ENCODE measurements around the gene TGFBR3.

TGFBR3 gene

DNA sequence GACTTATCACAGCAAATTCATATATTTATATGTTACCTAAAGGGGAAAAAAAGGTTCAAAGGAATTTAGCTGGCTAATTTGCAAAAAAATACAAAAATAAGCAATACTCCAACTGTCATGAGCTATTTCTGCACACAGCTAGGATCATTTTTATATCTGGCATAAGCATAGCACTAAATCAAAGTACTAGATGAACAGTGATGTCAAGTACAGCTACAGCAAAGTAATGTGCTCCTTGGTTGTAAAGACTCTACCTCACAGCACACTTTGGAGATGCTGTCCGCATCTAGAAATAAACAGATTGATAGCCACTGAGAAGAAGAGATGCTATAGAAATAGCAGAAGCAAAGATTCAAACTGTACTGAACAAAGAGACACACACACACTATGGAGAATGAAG, 125.4 kb downstream of the TGFBR3 start:
- Histone ChIP-seq H3K27ac (no peak overlapping the region), H3K27me3 (replicated peaks) (no peaks in the 10 kb centered on the region), H3K36me3 (replicated peaks) (no peaks in the 10 kb centered on the region), H3K4me3 (ENCODE audit: low read depth, low read length) (no peak overlapping the region)
- no peak for DNase-seq
- TF ChIP-seq, protein P1, sequence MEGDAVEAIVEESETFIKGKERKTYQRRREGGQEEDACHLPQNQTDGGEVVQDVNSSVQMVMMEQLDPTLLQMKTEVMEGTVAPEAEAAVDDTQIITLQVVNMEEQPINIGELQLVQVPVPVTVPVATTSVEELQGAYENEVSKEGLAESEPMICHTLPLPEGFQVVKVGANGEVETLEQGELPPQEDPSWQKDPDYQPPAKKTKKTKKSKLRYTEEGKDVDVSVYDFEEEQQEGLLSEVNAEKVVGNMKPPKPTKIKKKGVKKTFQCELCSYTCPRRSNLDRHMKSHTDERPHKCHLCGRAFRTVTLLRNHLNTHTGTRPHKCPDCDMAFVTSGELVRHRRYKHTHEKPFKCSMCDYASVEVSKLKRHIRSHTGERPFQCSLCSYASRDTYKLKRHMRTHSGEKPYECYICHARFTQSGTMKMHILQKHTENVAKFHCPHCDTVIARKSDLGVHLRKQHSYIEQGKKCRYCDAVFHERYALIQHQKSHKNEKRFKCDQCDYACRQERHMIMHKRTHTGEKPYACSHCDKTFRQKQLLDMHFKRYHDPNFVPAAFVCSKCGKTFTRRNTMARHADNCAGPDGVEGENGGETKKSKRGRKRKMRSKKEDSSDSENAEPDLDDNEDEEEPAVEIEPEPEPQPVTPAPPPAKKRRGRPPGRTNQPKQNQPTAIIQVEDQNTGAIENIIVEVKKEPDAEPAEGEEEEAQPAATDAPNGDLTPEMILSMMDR (IDR thresholded peaks at IDR 0.05; ENCODE audit: low read depth, low read length, missing control alignments): no peak
- in situ Hi-C loops (cut with HindIII; ENCODE audit: low pct_ligation_motif_present, low sequenced_read_pairs): no loop called here

DNA sequence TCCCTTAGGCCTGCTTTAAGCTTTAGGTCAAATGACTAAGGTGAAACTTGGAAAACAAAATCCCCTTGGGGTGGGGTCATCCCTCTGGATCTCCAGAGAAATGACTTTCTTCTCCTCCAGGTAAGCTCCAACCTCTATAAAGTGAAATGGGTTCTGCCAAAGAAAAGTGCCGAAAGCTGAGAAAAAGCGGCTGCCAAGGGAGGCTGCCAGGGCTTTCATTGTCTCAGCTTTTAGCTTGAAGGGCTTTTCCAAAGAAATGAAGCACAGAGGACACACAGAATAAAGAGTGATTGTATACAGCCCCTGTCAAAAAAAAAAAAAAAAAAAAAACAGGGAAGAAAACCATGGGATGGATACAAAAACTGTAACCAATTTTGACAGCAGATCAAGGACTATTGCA, 126.9 kb downstream of the TGFBR3 start:
- TF ChIP-seq, protein P1 (IDR thresholded peaks at IDR 0.05; ENCODE audit: low read depth, low read length, missing control alignments): no peak
- in situ Hi-C loops (cut with HindIII; ENCODE audit: low pct_ligation_motif_present, low sequenced_read_pairs): no loop called here
- H3K4me3 ChIP-seq (ENCODE audit: low read depth, low read length): no peak overlapping the region
- no peak for DNase-seq
- no peaks in the 10 kb centered on the region for H3K36me3 ChIP-seq (replicated peaks)
- H3K27ac ChIP-seq: no peak overlapping the region
- no peaks in the 10 kb centered on the region for H3K27me3 ChIP-seq (replicated peaks)

DNA sequence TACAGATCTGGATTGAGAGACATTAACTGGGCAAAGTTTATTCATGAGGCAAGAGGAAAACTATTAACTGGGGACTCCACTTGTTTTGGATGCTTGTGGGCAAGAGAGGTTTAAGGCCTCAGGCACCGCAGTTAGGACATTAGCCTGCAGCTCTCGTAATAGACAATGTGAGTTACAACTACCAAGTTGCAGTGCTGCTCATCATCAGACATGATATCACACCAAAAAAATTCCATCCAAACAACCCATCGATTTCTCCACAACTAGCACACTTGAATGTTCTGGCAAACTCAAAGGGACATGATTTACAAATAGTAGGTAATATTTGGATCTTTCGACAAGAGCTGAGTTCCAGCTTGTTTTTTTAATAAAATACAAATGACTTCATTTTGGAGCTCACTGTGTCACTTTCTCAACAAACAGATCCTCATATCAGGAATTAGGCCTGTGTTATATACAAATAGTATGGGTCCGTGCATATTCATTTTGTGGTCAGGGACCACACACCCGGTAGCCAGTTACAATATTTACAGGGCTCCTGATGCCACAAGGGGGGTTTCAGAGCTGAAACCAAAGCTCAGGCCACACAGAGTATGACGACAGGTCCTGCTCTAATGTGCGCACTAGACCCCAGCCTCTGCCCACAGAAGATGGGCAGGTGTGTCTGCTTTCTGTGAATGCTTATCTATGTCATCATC, 128.0 kb downstream of the TGFBR3 start:
- TF ChIP-seq, protein P1 (IDR thresholded peaks at IDR 0.05; ENCODE audit: low read depth, low read length, missing control alignments): no peak
- H3K27me3 ChIP-seq (replicated peaks): no peaks in the 10 kb centered on the region
- DNase-seq: no peak
- no peaks in the 10 kb centered on the region for H3K36me3 ChIP-seq (replicated peaks)
- in situ Hi-C loops (cut with HindIII; ENCODE audit: low pct_ligation_motif_present, low sequenced_read_pairs): no loop called here
- H3K4me3 ChIP-seq (ENCODE audit: low read depth, low read length): no peak overlapping the region
- H3K27ac ChIP-seq: no peak overlapping the region

DNA sequence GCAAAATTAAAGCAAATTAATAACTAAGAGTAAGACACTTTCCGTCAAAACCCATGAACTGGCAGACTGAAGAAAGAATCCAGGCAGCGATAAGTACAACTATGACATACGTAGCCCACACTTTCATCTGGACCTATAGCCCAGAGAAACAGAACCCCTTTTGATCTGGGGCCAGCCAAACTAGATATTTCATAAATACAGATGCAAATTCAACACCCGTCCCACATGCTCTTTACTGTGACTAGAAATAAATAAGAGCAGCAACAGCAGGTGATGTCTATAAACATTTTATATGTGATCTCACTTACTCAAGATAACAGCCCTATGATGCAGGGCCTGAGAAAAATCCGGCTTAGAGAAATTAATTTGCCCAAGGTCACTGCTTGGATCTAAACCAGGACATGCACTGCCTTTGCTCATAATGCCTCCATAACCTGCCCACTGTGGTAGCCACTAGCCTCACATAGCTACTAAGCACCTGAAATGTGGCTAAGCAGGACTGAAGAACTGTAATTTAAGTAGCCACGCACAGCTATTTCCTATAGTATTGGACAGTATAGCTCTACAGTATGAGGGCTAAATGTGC, 130.2 kb downstream of the TGFBR3 start:
- Histone ChIP-seq H3K4me3 (ENCODE audit: low read depth, low read length) (no peak overlapping the region), H3K36me3 (replicated peaks) (no peaks in the 10 kb centered on the region), H3K27me3 (replicated peaks) (no peaks in the 10 kb centered on the region), H3K27ac (no peak overlapping the region)
- in situ Hi-C loops (cut with HindIII; ENCODE audit: low pct_ligation_motif_present, low sequenced_read_pairs): no loop called here
- DNase-seq: no peak
- TF ChIP-seq, protein P1 (IDR thresholded peaks at IDR 0.05; ENCODE audit: low read depth, low read length, missing control alignments): no peak

DNA sequence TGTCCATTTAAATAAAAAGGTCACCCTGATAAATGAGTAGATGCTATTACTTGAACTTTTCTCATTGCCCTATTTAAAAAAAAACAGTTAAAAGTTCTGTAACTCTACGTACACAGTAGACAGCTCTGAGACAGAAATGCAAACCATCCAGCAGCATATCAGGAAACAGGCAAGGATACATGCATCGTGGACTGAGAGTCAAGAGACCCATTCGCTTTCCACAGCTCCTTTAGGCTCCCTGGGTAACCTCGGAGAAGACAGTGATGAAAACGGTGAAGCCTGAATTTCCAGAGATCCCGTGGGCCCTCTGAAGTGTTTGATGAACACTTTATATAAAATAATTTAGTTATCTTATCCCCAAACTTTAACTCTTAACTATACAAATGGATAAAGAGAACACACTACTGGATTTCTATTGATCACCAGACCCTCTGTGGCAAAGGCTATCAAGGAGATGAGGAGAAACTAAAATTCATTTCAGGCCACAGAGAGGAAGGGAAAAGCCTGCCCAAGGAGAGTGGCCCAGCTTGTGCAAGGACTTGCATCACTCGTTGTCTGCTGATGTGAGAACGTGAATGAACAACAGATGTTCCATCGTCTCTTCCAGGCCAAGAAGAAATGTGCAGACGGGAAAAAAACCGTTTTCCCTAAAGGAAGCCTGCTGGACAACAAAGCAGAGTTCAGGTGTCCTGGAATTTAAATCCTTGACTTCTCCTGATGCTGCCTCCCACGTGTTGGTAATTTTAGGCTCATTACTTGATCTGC, 131.0 kb downstream of the TGFBR3 start:
- in situ Hi-C loops (cut with HindIII; ENCODE audit: low pct_ligation_motif_present, low sequenced_read_pairs): no loop called here
- DNase-seq: no peak
- Histone ChIP-seq H3K36me3 (replicated peaks) (no peaks in the 10 kb centered on the region), H3K27ac (no peak overlapping the region), H3K27me3 (replicated peaks) (no peaks in the 10 kb centered on the region), H3K4me3 (ENCODE audit: low read depth, low read length) (no peak overlapping the region)
- TF ChIP-seq, protein P1 (IDR thresholded peaks at IDR 0.05; ENCODE audit: low read depth, low read length, missing control alignments): no peak
